HepG2 (cell line): ENCODE data around the gene ACP2. TPM values are rescaled to one million over a fixed set of nuclear protein-coding genes. Genes with fewer than 3 reads are reported as not detected.

Experiments
- FOXA3 ChIP-seq: IDR thresholded peaks from 2 replicates; pipeline ENCODE4 v1.6.1; 2016; ENCODE audit warnings: missing genetic modification reagents, missing compliant biosample characterization
- HNRNPH1 ChIP-seq: fragments of 200-400 bp; formaldehyde crosslinking; optimal IDR thresholded peaks from 2 replicates; pipeline ENCODE3; 2017; ENCODE audit warnings: mild to moderate bottlenecking, low read depth, low read length
- KDM3A ChIP-seq: IDR thresholded peaks from 2 replicates; pipeline ENCODE4 v1.6.1; 2018; ENCODE audit warnings: low read depth, missing compliant biosample characterization
- MYNN ChIP-seq: sonication (generic); formaldehyde crosslinking; IDR thresholded peaks from 2 replicates; pipeline ENCODE4 v1.4.0; 2020; ENCODE audit warnings: mild to moderate bottlenecking, low read depth, missing genetic modification reagents
- MZF1 ChIP-seq: sonication (generic); formaldehyde crosslinking; IDR thresholded peaks from 2 replicates; pipeline ENCODE4 v1.8.1; 2023; ENCODE audit warnings: mild to moderate bottlenecking, missing genetic modification reagents, borderline replicate concordance
- PCBP1 ChIP-seq: fragments of 200-400 bp; formaldehyde crosslinking; IDR thresholded peaks from 2 replicates; pipeline ENCODE4 v1.6.1; 2017; ENCODE audit warnings: mild to moderate bottlenecking, low read depth, low read length, borderline replicate concordance
- RFXANK ChIP-seq: IDR thresholded peaks from 2 replicates; pipeline ENCODE4 v1.6.1; 2016
- SRSF4 ChIP-seq: fragments of 200-400 bp; formaldehyde crosslinking; IDR thresholded peaks from one replicate; pipeline ENCODE4 v1.6.1; 2018; ENCODE audit warnings: mild to moderate bottlenecking, low read depth, low read length, moderate library complexity; ENCODE audit not compliant: poor library complexity, severe bottlenecking
- U2AF1 ChIP-seq: fragments of 200-400 bp; formaldehyde crosslinking; optimal IDR thresholded peaks from 2 replicates; pipeline ENCODE3; 2017; ENCODE audit warnings: mild to moderate bottlenecking, low read depth, low read length
- ZFP37 ChIP-seq: sonication (generic); formaldehyde crosslinking; IDR thresholded peaks from 2 replicates; pipeline ENCODE4 v1.4.0; 2020; ENCODE audit warnings: missing genetic modification reagents, borderline replicate concordance
- ZNF234 ChIP-seq: sonication (generic); formaldehyde crosslinking; conservative IDR thresholded peaks from 2 replicates; pipeline ENCODE4 v1.5.1; 2020; ENCODE audit warnings: mild to moderate bottlenecking, missing genetic modification reagents
- ZNF3 ChIP-seq: IDR thresholded peaks from 2 replicates; pipeline ENCODE4 v1.7.0; 2017; ENCODE audit warnings: inconsistent platforms
- ZNF343 ChIP-seq: sonication (generic); formaldehyde crosslinking; IDR thresholded peaks from 2 replicates; pipeline ENCODE4 v1.4.0; 2020; ENCODE audit warnings: mild to moderate bottlenecking, missing genetic modification reagents
- ZNF484 ChIP-seq: sonication (generic); formaldehyde crosslinking; IDR thresholded peaks from 2 replicates; pipeline ENCODE4 v1.5.1; 2020; ENCODE audit warnings: mild to moderate bottlenecking, low read depth, missing genetic modification reagents, borderline replicate concordance
- ZNF569 ChIP-seq: sonication (generic); formaldehyde crosslinking; IDR thresholded peaks from 2 replicates; pipeline ENCODE4 v1.5.0; 2020; ENCODE audit warnings: mild to moderate bottlenecking, missing genetic modification reagents, moderate library complexity, borderline replicate concordance
- ZNF644 ChIP-seq: IDR thresholded peaks from 2 replicates; pipeline ENCODE4 v1.6.1; 2016; ENCODE audit warnings: low read depth
- ZNF652 ChIP-seq: IDR thresholded peaks from 2 replicates; pipeline ENCODE4 v1.6.1; 2016; ENCODE audit warnings: low read depth, borderline replicate concordance
- polyA plus RNA-seq, 8 experiments: library from polyadenylated mRNA; depleted of rRNA in 3 of 8; stranded (reverse) in 7 of 8; unstranded in 1 of 8; fragments of >200 nt; fragmentation: Illumina TruSeq in 4 of 8; extraction: Trizol in 4 of 8; gene quantifications; 2 replicates each; pipeline versions ENCODE4 v1.2.1 to v1.2.3, GENCODE V29; 2011 to 2016; ENCODE audit warnings: low read depth in 4 of 8, missing spikeins in 1 of 8, mixed read lengths in 1 of 8; ENCODE audit not compliant: insufficient read depth in 1 of 8
- total RNA-seq, 5 experiments: library from RNA; depleted of rRNA; stranded (reverse); fragments of >200 nt; fragmentation: Illumina TruSeq; extraction: Trizol; gene quantifications; 2 replicates each; pipeline ENCODE4 v1.2.3, GENCODE V29; 2016; ENCODE audit warnings: low read depth in 1 of 5
- TF ChIP-seq, protein P1 (sequence below): sonication (generic); formaldehyde crosslinking; conservative IDR thresholded peaks from 2 replicates; pipeline ENCODE4 v1.4.0; 2020; ENCODE audit warnings: missing genetic modification reagents
- TF ChIP-seq, protein P2 (sequence below): sonication (generic); formaldehyde crosslinking; IDR thresholded peaks from 2 replicates; pipeline ENCODE4 v1.8.1; 2023; ENCODE audit warnings: missing genetic modification reagents, mild to moderate bottlenecking, borderline replicate concordance
- TF ChIP-seq, protein P3 (sequence below): fragments of 450-650 bp; IDR thresholded peaks from 2 replicates; pipeline ENCODE4 v1.6.1; 2017; ENCODE audit warnings: mild to moderate bottlenecking
- TF ChIP-seq, protein P4 (sequence below): sonication (generic); formaldehyde crosslinking; IDR thresholded peaks from 2 replicates; pipeline ENCODE4 v1.9.0; 2021; ENCODE audit warnings: missing genetic modification reagents, mild to moderate bottlenecking, borderline replicate concordance

ACP2 gene
- total and polyA plus RNA-seq, 2 of the 13 experiments (the other 11 are each of a cell fraction or from before 2014, with no cell fraction given), result 17.7 to 20.2 TPM

DNA sequence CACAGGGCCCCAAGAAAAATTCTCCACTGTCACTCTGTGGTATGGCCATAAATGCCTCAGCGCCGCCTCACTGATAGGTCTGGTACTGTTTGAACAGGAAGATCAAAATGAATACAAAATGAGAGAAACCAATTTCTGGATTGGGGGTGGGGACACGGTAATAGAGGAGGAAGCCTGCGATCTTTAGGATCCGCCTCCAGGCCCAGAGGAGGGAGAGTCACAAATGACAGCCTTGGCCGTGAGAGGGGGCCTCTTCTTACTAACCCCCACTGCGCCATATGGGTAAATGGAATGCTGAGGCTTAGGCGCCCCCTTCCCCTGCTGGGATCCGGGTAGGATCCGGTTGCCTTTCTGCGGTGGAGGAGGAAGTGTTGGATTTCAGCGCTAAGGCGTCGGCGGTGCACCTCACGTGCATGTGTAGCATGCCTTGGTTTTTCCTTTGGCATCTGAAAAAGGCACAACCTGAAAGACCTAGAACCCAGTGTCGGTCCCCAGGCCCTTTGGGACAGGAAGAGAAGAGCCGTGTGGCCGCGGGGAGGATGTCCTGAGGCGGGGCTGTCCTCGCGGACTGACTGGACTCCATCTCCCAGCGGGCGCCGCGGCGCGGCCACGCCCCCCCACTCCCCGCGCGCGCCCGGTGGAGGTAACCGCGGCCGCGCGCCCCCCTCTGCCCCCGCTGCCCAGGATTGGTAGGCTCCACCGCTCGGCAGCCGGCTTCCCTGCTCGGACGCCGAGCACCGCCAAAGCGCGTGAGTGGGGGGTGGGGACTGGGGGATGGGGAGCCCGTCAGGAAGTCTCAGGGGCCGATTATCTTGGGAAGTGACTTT, 20.6 kb upstream of the ACP2 start (continued):
- TF ChIP-seq HNRNPH1 (no peak), FOXA3 (CRISPR knock-in tag) (no peak; the same call in 1 of the 2 replicates), ZNF3 (CRISPR knock-in tag) (no peak), PCBP1 (no peak), ZFP37 (no peak; the same call in 1 of the 2 replicates), U2AF1 (no peak), ZNF234 (CRISPR knock-in tag) (no peak), RFXANK (CRISPR knock-in tag) (no peak; the same call in 1 of the 2 replicates), ZNF484 (no peak), MYNN (CRISPR knock-in tag) (no peak; the same call in 1 of the 2 replicates), ZNF343 (CRISPR knock-in tag) (no peak), ZNF644 (CRISPR knock-in tag) (no peak), ZNF652 (no peak), MZF1 (no peak), SRSF4 (no peak), ZNF569 (CRISPR knock-in tag) (no peak), KDM3A (CRISPR knock-in tag) (peak; percentile 31; the same call in 1 of the 2 replicates)
- TF ChIP-seq, protein P1, sequence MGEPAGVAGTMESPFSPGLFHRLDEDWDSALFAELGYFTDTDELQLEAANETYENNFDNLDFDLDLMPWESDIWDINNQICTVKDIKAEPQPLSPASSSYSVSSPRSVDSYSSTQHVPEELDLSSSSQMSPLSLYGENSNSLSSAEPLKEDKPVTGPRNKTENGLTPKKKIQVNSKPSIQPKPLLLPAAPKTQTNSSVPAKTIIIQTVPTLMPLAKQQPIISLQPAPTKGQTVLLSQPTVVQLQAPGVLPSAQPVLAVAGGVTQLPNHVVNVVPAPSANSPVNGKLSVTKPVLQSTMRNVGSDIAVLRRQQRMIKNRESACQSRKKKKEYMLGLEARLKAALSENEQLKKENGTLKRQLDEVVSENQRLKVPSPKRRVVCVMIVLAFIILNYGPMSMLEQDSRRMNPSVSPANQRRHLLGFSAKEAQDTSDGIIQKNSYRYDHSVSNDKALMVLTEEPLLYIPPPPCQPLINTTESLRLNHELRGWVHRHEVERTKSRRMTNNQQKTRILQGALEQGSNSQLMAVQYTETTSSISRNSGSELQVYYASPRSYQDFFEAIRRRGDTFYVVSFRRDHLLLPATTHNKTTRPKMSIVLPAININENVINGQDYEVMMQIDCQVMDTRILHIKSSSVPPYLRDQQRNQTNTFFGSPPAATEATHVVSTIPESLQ (CRISPR knock-in tag), result no peak
- TF ChIP-seq, protein P2, sequence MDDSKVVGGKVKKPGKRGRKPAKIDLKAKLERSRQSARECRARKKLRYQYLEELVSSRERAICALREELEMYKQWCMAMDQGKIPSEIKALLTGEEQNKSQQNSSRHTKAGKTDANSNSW (CRISPR knock-in tag), result no peak
- TF ChIP-seq, protein P3, sequence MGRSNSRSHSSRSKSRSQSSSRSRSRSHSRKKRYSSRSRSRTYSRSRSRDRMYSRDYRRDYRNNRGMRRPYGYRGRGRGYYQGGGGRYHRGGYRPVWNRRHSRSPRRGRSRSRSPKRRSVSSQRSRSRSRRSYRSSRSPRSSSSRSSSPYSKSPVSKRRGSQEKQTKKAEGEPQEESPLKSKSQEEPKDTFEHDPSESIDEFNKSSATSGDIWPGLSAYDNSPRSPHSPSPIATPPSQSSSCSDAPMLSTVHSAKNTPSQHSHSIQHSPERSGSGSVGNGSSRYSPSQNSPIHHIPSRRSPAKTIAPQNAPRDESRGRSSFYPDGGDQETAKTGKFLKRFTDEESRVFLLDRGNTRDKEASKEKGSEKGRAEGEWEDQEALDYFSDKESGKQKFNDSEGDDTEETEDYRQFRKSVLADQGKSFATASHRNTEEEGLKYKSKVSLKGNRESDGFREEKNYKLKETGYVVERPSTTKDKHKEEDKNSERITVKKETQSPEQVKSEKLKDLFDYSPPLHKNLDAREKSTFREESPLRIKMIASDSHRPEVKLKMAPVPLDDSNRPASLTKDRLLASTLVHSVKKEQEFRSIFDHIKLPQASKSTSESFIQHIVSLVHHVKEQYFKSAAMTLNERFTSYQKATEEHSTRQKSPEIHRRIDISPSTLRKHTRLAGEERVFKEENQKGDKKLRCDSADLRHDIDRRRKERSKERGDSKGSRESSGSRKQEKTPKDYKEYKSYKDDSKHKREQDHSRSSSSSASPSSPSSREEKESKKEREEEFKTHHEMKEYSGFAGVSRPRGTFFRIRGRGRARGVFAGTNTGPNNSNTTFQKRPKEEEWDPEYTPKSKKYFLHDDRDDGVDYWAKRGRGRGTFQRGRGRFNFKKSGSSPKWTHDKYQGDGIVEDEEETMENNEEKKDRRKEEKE, result no peak
- TF ChIP-seq, protein P4, sequence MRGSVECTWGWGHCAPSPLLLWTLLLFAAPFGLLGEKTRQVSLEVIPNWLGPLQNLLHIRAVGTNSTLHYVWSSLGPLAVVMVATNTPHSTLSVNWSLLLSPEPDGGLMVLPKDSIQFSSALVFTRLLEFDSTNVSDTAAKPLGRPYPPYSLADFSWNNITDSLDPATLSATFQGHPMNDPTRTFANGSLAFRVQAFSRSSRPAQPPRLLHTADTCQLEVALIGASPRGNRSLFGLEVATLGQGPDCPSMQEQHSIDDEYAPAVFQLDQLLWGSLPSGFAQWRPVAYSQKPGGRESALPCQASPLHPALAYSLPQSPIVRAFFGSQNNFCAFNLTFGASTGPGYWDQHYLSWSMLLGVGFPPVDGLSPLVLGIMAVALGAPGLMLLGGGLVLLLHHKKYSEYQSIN (CRISPR knock-in tag), result no peak
